ENCODE measurements around the gene RAB21.

The RAB21 gene

DNA sequence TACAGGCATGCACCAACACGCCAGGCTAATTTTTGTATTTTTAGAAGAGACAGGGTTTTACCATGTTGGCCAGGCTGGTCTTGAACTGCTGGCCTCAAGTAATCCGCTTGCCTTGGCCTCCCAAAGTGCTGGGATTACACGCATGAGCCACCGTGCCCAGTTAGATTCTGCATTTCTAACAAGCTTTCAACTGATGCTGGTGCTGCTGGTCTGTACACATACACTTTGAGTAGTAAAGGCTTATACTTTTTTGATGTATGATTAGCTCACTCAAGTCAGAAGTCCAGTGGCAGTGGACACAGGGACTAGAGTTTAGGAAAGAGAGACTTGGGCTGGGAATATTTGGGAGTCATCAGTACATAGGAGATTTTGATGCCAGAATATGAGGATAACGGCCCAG is 82.7 kb downstream of the RAB21 start:
- Histone ChIP-seq H3K9me2 (replicated peaks; ENCODE audit: control insufficient read depth, low read length) (0 out of 2 replicates have a peak, but pooled peaks cover 2% of the 10 kb centered on the region), H3K4me2 (ENCODE audit: low read length) (no peak overlapping the region), H3K27me3 (ENCODE audit: control insufficient read depth, low read length) (no peaks in the 10 kb centered on the region), H3K9me3 (ENCODE audit: control insufficient read depth, insufficient read depth, low read length) (peaks cover 7% of the 10 kb centered on the region; the same call in 1 of the 2 replicates), H3K36me3 (ENCODE audit: control insufficient read depth, low read length) (no peaks in the 10 kb centered on the region), H3K27ac (ENCODE audit: low read depth, low read length) (no peak overlapping the region), H4K20me1 (ENCODE audit: control insufficient read depth, insufficient read depth, low read depth, low read length) (no peaks in the 10 kb centered on the region), H3K4me1 (ENCODE audit: control insufficient read depth, low read length) (peaks cover 22% of the 10 kb centered on the region), H3F3A (ENCODE audit: control insufficient read depth, insufficient read depth) (no peaks in the 10 kb centered on the region; the same call in 1 of the 2 replicates), H3K4me3 (ENCODE audit: low read length) (no peak overlapping the region), H3K79me2 (ENCODE audit: control insufficient read depth, low read length) (peaks cover 34% of the 10 kb centered on the region)
- TF ChIP-seq EZH2phosphoT487 (IDR thresholded peaks at IDR 0.05; ENCODE audit: borderline replicate concordance, low read length) (no peak), CTCF (IDR thresholded peaks at IDR 0.05; ENCODE audit: low read depth, low read length, poor library complexity, severe bottlenecking) (no peak)

GRCh38 chr12:71838231-71838630 is 83.6 kb downstream of the RAB21 start:
- no peak for TF ChIP-seq EZH2phosphoT487 (IDR thresholded peaks at IDR 0.05; ENCODE audit: borderline replicate concordance, low read length)
- peak overlapping the region; percentile 80; the same call in 1 of the 2 replicates for H3K4me2 ChIP-seq (ENCODE audit: low read length)

DNA sequence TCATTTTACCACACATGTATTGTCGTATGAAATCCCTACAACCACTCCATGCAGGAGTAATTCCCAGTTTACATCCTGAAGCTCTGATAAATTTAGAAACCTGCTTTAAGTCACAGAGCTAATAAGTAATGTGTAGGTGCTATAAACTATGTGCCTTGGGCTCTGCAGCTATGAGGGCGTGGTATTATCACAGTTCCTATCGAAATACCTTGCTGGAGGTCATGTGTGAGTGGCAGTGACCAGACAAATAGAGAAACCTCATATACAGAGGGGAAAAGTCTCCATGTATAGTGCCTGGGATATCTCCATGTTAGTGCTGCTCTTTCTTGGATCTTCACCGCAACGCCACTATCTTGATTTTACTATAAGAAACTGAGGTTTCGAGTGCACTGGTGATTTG is 84.0 kb downstream of the RAB21 start:
- 0 out of 2 replicates have a peak, but pooled peaks cover 2% of the 10 kb centered on the region for H3K9me2 ChIP-seq (replicated peaks; ENCODE audit: control insufficient read depth, low read length)
- TF ChIP-seq CTCF (IDR thresholded peaks at IDR 0.05; ENCODE audit: low read depth, low read length, poor library complexity, severe bottlenecking) = no peak
- no peak for TF ChIP-seq EZH2phosphoT487 (IDR thresholded peaks at IDR 0.05; ENCODE audit: borderline replicate concordance, low read length)
- H3K36me3 ChIP-seq (ENCODE audit: control insufficient read depth, low read length) = no peaks in the 10 kb centered on the region
- H3F3A ChIP-seq (ENCODE audit: control insufficient read depth, insufficient read depth) = no peaks in the 10 kb centered on the region; the same call in 1 of the 2 replicates
- peak overlapping the region; percentile 84 for H3K4me3 ChIP-seq (ENCODE audit: low read length)
- no peak overlapping the region for H3K27ac ChIP-seq (ENCODE audit: low read depth, low read length)
- H3K27me3 ChIP-seq (ENCODE audit: control insufficient read depth, low read length) = no peaks in the 10 kb centered on the region
- peaks cover 7% of the 10 kb centered on the region; the same call in 1 of the 2 replicates for H3K9me3 ChIP-seq (ENCODE audit: control insufficient read depth, insufficient read depth, low read length)
- no peaks in the 10 kb centered on the region for H4K20me1 ChIP-seq (ENCODE audit: control insufficient read depth, insufficient read depth, low read depth, low read length)
- H3K4me1 ChIP-seq (ENCODE audit: control insufficient read depth, low read length) = peaks cover 22% of the 10 kb centered on the region
- H3K4me2 ChIP-seq (ENCODE audit: low read length) = peak overlapping the region; percentile 80
- peaks cover 46% of the 10 kb centered on the region for H3K79me2 ChIP-seq (ENCODE audit: control insufficient read depth, low read length)

More at GRCh38 chr12:71838231-71838630, 83.6 kb downstream of the RAB21 start:
- Histone ChIP-seq H3K9me2 (replicated peaks; ENCODE audit: control insufficient read depth, low read length) (0 out of 2 replicates have a peak, but pooled peaks cover 2% of the 10 kb centered on the region), H3K79me2 (ENCODE audit: control insufficient read depth, low read length) (peaks cover 43% of the 10 kb centered on the region), H3K9me3 (ENCODE audit: control insufficient read depth, insufficient read depth, low read length) (peaks cover 7% of the 10 kb centered on the region; the same call in 1 of the 2 replicates), H3K27ac (ENCODE audit: low read depth, low read length) (no peak overlapping the region), H3K27me3 (ENCODE audit: control insufficient read depth, low read length) (no peaks in the 10 kb centered on the region), H3K36me3 (ENCODE audit: control insufficient read depth, low read length) (no peaks in the 10 kb centered on the region), H3F3A (ENCODE audit: control insufficient read depth, insufficient read depth) (no peaks in the 10 kb centered on the region; the same call in 1 of the 2 replicates), H3K4me3 (ENCODE audit: low read length) (no peak overlapping the region), H4K20me1 (ENCODE audit: control insufficient read depth, insufficient read depth, low read depth, low read length) (no peaks in the 10 kb centered on the region), H3K4me1 (ENCODE audit: control insufficient read depth, low read length) (peaks cover 22% of the 10 kb centered on the region)

GRCh38 chr12:71840231-71840847 is 85.7 kb downstream of the RAB21 start:
- no peak for TF ChIP-seq EZH2phosphoT487 (IDR thresholded peaks at IDR 0.05; ENCODE audit: borderline replicate concordance, low read length)
- no peak for TF ChIP-seq CTCF (IDR thresholded peaks at IDR 0.05; ENCODE audit: low read depth, low read length, poor library complexity, severe bottlenecking)
- Histone ChIP-seq H3K4me3 (ENCODE audit: low read length) (peak overlapping the region; percentile 84), H3K4me1 (ENCODE audit: control insufficient read depth, low read length) (peaks cover 22% of the 10 kb centered on the region), H3F3A (ENCODE audit: control insufficient read depth, insufficient read depth) (no peaks in the 10 kb centered on the region; the same call in 1 of the 2 replicates), H3K9me2 (replicated peaks; ENCODE audit: control insufficient read depth, low read length) (0 out of 2 replicates have a peak, but pooled peaks cover 2% of the 10 kb centered on the region), H3K27ac (ENCODE audit: low read depth, low read length) (peak overlapping the region; percentile 74), H3K36me3 (ENCODE audit: control insufficient read depth, low read length) (no peaks in the 10 kb centered on the region), H3K4me2 (ENCODE audit: low read length) (peak overlapping the region; percentile 80), H3K79me2 (ENCODE audit: control insufficient read depth, low read length) (peaks cover 63% of the 10 kb centered on the region), H3K9me3 (ENCODE audit: control insufficient read depth, insufficient read depth, low read length) (peaks cover 7% of the 10 kb centered on the region; the same call in 1 of the 2 replicates), H4K20me1 (ENCODE audit: control insufficient read depth, insufficient read depth, low read depth, low read length) (no peaks in the 10 kb centered on the region), H3K27me3 (ENCODE audit: control insufficient read depth, low read length) (no peaks in the 10 kb centered on the region)

Measured in DOHH2 (cell line).